Right lobe of liver (tissue), 6 donors: ENCODE data around the gene NPFF. TPM values are rescaled to one million over a fixed set of nuclear protein-coding genes. Genes with fewer than 3 reads are reported as not detected.

Source experiments
- ATAC-seq, 4 donors: fragments of 200-7000 bp; cut with Tn5 transposase; one replicate each; pipeline ENCODE4 v1.9.1; 2020; ENCODE audit warnings: mild to moderate bottlenecking in 4 of 4, moderate library complexity in 4 of 4
- DNase-seq, 3 donors: peaks; one replicate each; pipeline ENCODE4 v3.0.0-alpha.2; 2020
- H3K27ac ChIP-seq, 3 donors: fragments of 200-600 bp; one replicate each; pipeline ENCODE4 v1.8.0; 2022
- H3K27me3 ChIP-seq, 2 donors: fragments of 200-600 bp; one replicate each; pipeline ENCODE4 v1.8.0; 2022
- H3K36me3 ChIP-seq, 4 donors: fragments of 200-600 bp; sonication (generic) in 1 of 4; one replicate each; pipeline versions ENCODE4 v1.5.1 to v1.8.0; 2017 to 2022; ENCODE audit warnings: control low read depth in 1 of 4
- H3K4me1 ChIP-seq, 4 donors: fragments of 200-600 bp; sonication (generic) in 1 of 4; one replicate each; pipeline versions ENCODE4 v1.5.1 to v1.8.0; 2017 to 2022; ENCODE audit warnings: control low read depth in 1 of 4
- H3K4me3 ChIP-seq, 3 donors: fragments of 200-600 bp; one replicate each; pipeline ENCODE4 v1.8.0; 2022
- H3K9me3 ChIP-seq, 4 donors: fragments of 200-600 bp; sonication (generic) in 1 of 4; one replicate each; pipeline versions ENCODE4 v1.5.1 to v1.8.0; 2017 to 2022; ENCODE audit warnings: control low read depth in 1 of 4
- POLR2A ChIP-seq: fragments of 450-650 bp; IDR thresholded peaks from one replicate; pipeline ENCODE4 v1.6.1; 2017; ENCODE audit warnings: antibody characterized with exemption, mild to moderate bottlenecking
- WGBS: methylation state at CpG from one replicate; pipeline ENCODE4 v1.1.6; 2018; ENCODE audit warnings: low coverage, low lambda C conversion rate; ENCODE audit not compliant: insufficient coverage; ENCODE audit errors: missing lambda C conversion rate; 5-methylcytosine and 5-hydroxymethylcytosine counted together
- intact Hi-C, 2 donors: fragments of 100-400 bp; cut with DNase I; formaldehyde crosslinking; loops; one replicate each; pipeline versions ENCODE4 v1.11.2 to v1.14.1; 2022
- total RNA-seq, 6 experiments: library from RNA; depleted of rRNA in 2 of 6; stranded (reverse); fragments of >200 nt in 2 of 6; fragmentation: NEBNext Ultra II Directional in 3 of 6; extraction: Animal tissue kit (Norgen Biotek cat#: 25700) in 3 of 6; gene quantifications; one replicate each; pipeline versions ENCODE4 v1.1.0 to v1.2.4, GENCODE V29; 2016 to 2023
- TF ChIP-seq, protein P1 (sequence below), 4 donors: fragments of 200-600 bp in 3 of 4; fragments of 450-650 bp in 1 of 4; IDR thresholded peaks; one replicate each; pipeline versions ENCODE4 v1.5.1 to v1.8.0; 2016 to 2022; ENCODE audit warnings: antibody characterized with exemption in 4 of 4, mild to moderate bottlenecking in 2 of 4
- donor health status: DM: no; HTN: yes; CAD: no.
- donor health status: DM: no; HTN: no; CAD: no.
- donor health status: DM: no; HTN: no; CAD: no.
- donor health status: DM: no; HTN: yes; CAD: no.
- donor health status: DM: no; HTN: yes; CAD: no.

NPFF gene
- total RNA-seq, 6 experiments from 2014 or later, result not detected

DNA sequence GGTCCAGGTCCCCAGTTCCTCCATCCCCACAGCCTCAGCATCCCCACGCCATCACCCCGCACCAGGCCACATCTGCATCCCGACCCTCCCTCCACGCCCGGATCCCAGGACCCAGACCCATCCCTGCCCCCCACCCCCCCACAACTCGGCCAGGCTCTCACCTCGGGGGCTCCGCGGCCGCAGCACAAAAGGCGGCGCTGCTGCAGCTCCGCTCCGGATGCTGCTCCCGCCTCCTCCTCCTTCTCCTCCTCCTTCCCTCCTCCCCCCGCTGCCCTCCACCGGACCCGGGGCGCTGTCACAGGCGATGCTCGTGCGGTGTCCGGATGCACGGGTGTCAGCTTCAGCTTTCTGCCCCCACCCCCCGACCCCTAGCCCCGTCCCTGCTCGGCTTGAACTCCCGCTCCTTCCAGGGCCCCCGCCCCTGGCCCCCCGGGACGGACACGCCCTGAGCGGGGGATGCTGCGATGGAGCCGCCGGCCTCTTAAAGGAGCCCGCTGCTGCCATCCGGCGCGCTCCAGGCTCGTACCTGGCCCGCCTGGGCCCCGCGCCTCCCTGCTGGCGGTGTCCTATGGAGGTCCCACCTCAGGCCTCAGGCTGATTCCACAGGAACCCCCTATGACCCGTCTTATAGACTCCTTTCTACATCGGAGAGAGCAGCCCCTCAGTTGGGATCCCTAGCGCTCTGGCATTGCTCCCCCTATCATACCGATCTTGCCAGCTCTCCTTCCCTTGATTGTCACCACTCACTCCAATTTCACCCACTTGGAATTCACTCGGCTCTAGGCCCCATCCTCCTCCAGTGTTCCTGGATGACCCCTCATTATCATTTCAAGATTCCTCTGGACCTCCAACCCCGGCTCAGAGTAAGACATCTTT lies 7.8 kb downstream of the NPFF start, which contains the start of gene MAP3K12:
TSS of gene MAP3K12 (minus strand) at position 193 of the 876 bp plus-strand sequence. CDS start 12,067 bp downstream, outside the sequence.
- ATAC-seq, result no peak
- Histone ChIP-seq H3K36me3 (no peaks in the 10 kb centered on the region), H3K4me1 (peaks cover 0 to 16% (median 9%) of the 10 kb centered on the region in 4 donors), H3K4me3 (peak within 1 kb of the TSS; percentile 33 to 89 (median 88)), H3K9me3 (no peaks in the 10 kb centered on the region), H3K27me3 (no peaks in the 10 kb centered on the region), H3K27ac (peak within 1 kb of the TSS; percentile 91 to 99 (median 98))
- DNase-seq, result peak; percentile 29 to 68 (median 53)
- TF ChIP-seq, protein P1, sequence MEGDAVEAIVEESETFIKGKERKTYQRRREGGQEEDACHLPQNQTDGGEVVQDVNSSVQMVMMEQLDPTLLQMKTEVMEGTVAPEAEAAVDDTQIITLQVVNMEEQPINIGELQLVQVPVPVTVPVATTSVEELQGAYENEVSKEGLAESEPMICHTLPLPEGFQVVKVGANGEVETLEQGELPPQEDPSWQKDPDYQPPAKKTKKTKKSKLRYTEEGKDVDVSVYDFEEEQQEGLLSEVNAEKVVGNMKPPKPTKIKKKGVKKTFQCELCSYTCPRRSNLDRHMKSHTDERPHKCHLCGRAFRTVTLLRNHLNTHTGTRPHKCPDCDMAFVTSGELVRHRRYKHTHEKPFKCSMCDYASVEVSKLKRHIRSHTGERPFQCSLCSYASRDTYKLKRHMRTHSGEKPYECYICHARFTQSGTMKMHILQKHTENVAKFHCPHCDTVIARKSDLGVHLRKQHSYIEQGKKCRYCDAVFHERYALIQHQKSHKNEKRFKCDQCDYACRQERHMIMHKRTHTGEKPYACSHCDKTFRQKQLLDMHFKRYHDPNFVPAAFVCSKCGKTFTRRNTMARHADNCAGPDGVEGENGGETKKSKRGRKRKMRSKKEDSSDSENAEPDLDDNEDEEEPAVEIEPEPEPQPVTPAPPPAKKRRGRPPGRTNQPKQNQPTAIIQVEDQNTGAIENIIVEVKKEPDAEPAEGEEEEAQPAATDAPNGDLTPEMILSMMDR (IDR thresholded peaks at IDR 0.05), result no peak
- no peak for TF ChIP-seq POLR2A
- 0% methylated on average over 28 of the region's 51 CpGs for WGBS
- intact Hi-C loops, result loop anchor here in 1 of 2 donors (10.0 kb wide), 1 partner anchor 175 kb away; the partner anchor contains the start of gene AAAS

DNA sequence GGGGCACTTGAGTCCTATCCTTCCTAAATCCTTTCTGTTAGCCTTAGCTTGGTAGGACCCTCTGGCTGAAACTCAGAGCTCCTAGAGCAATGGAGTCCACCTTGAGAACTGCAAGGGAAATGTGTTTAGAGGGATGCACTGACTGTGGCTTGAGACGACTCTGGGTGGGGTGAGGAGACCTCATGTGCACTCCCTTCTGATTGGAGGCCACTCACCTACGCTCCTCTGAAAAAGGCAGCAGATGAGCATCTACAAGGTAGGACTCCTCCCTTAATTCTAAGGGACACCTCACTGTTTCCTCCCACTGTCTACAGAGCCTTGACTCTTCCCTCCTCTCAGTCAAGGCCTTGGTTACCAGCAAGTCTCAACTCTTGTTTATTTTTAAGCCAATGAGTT lies 9.1 kb downstream of the NPFF start:
- H3K4me1 ChIP-seq, result peaks cover 0 to 20% (median 10%) of the 10 kb centered on the region in 4 donors
- intact Hi-C loops, result no loop called here
- H3K36me3 ChIP-seq, result no peaks in the 10 kb centered on the region
- TF ChIP-seq POLR2A, result no peak
- TF ChIP-seq, protein P1 (IDR thresholded peaks at IDR 0.05), result no peak
- no peaks in the 10 kb centered on the region for H3K9me3 ChIP-seq
- DNase-seq (peak in 1 of 3 donors; percentile 26), ATAC-seq (no peak)
- no peak overlapping the region for H3K27ac ChIP-seq
- WGBS, result 67% methylated on average over 1 of the region's 2 CpGs
- no peak overlapping the region for H3K4me3 ChIP-seq
- no peaks in the 10 kb centered on the region for H3K27me3 ChIP-seq

DNA sequence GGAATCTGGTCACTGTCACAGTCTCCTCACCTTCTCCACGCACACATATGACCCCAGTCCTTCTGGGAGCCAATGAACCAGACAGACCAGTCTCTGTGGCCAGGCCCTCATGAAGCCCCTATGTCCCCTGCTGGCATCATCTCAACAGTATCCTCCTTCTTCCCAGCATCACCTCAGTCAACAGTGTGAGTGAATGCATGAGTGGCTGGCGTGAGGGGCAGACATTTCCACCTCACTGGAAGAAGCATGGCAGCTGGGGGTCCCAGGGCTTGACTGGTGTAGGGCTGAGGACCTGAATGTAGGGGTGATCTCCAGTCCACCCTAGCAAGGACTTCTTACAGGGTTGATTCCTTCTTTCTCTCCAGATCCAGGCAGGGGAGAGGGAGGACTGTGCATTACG lies 9.8 kb downstream of the NPFF start:
- H3K9me3 ChIP-seq, result no peaks in the 10 kb centered on the region
- ATAC-seq (no peak), DNase-seq (peak in 1 of 3 donors; percentile 35)
- TF ChIP-seq POLR2A, result no peak
- TF ChIP-seq, protein P1 (IDR thresholded peaks at IDR 0.05), result no peak
- H3K27me3 ChIP-seq, result no peaks in the 10 kb centered on the region
- no peak overlapping the region for H3K27ac ChIP-seq
- no peaks in the 10 kb centered on the region for H3K36me3 ChIP-seq
- H3K4me3 ChIP-seq, result no peak overlapping the region
- H3K4me1 ChIP-seq, result peaks cover 0 to 21% (median 10%) of the 10 kb centered on the region in 4 donors
- intact Hi-C loops, result no loop called here
- WGBS, result 85% methylated on average over 3 of the region's 3 CpGs

DNA sequence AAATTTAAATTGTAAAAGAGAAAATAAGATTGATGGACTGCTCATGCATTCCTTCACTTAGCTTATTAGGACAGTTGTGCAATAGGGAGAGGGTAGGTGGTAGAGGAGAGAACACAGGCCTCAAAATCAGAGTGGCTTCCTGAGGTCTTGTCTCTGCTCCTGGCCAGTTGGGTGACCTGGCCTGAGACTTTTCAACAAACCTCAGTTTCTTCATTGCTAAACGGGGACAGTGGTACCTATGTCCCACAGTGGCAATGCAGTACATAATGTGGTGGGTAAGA lies 10.6 kb downstream of the NPFF start:
- H3K36me3 ChIP-seq, result no peaks in the 10 kb centered on the region
- no peaks in the 10 kb centered on the region for H3K9me3 ChIP-seq
- intact Hi-C loops, result no loop called here
- TF ChIP-seq, protein P1 (IDR thresholded peaks at IDR 0.05), result no peak
- no peak for TF ChIP-seq POLR2A
- peaks cover 0 to 20% (median 5%) of the 10 kb centered on the region in 4 donors for H3K4me1 ChIP-seq
- peak overlapping the region in 1 of 3 donors; percentile 43 for H3K27ac ChIP-seq
- no peak for DNase-seq
- H3K27me3 ChIP-seq, result no peaks in the 10 kb centered on the region
- WGBS, result no CpG with 5 or more reads among the region's 1 CpG
- H3K4me3 ChIP-seq, result no peak overlapping the region
- ATAC-seq, result no peak
